ENCODE data around the gene GLYATL3.

GLYATL3 gene

DNA sequence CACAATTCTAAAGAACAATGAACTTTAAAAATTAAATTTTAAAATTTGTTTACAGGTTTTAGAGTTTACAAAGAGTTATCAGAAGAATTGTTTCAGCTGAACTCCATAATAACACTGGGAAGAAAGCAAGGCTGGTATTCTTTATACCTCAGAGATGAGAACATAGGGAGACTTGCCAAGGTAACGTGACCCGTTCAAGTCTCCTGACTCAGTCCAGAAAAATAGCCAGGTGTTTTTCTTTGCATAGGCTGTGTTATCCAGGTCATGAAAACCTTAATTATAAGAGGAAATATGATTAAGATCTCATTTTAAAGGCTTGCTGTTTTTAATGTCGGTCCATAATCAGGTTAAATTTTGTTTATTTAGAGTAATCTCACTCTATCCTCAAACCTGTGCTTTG lies 42.2 kb downstream of the GLYATL3 start:
- H3K4me1 ChIP-seq (ENCODE audit: insufficient read depth, low read length, poor library complexity, severe bottlenecking) = peaks cover 4% of the 10 kb centered on the region
- H3K36me3 ChIP-seq (ENCODE audit: insufficient read depth, low read length) = no peaks in the 10 kb centered on the region
- H2AFZ ChIP-seq (ENCODE audit: low read length) = no peak overlapping the region
- no peak overlapping the region for H3K4me3 ChIP-seq (ENCODE audit: low read length, poor library complexity, severe bottlenecking)
- H3K9me2 ChIP-seq (replicated peaks; ENCODE audit: low read depth, low read length) = no peaks in the 10 kb centered on the region
- H3K9me3 ChIP-seq (ENCODE audit: insufficient read depth, low read depth, low read length) = no peaks in the 10 kb centered on the region
- H3K79me2 ChIP-seq (ENCODE audit: insufficient read depth, low read length) = no peaks in the 10 kb centered on the region
- H3K27me3 ChIP-seq (ENCODE audit: insufficient read depth, low read length, poor library complexity, severe bottlenecking) = no peaks in the 10 kb centered on the region
- no peak overlapping the region for H3K4me2 ChIP-seq (ENCODE audit: low read depth, low read length, poor library complexity, severe bottlenecking)
- H4K20me1 ChIP-seq (ENCODE audit: insufficient read depth, low read length, poor library complexity, severe bottlenecking) = no peaks in the 10 kb centered on the region
- no peaks in the 10 kb centered on the region for H3F3A ChIP-seq (ENCODE audit: low read depth)
- TF ChIP-seq, protein P1, sequence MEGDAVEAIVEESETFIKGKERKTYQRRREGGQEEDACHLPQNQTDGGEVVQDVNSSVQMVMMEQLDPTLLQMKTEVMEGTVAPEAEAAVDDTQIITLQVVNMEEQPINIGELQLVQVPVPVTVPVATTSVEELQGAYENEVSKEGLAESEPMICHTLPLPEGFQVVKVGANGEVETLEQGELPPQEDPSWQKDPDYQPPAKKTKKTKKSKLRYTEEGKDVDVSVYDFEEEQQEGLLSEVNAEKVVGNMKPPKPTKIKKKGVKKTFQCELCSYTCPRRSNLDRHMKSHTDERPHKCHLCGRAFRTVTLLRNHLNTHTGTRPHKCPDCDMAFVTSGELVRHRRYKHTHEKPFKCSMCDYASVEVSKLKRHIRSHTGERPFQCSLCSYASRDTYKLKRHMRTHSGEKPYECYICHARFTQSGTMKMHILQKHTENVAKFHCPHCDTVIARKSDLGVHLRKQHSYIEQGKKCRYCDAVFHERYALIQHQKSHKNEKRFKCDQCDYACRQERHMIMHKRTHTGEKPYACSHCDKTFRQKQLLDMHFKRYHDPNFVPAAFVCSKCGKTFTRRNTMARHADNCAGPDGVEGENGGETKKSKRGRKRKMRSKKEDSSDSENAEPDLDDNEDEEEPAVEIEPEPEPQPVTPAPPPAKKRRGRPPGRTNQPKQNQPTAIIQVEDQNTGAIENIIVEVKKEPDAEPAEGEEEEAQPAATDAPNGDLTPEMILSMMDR (conservative IDR thresholded peaks at IDR 0.05; ENCODE audit: low read length) = no peak
- TF ChIP-seq EZH2phosphoT487 (IDR thresholded peaks at IDR 0.05; ENCODE audit: borderline replicate concordance) = no peak
- no peak overlapping the region for H3K9ac ChIP-seq (ENCODE audit: low read depth, low read length, poor library complexity, severe bottlenecking)

DNA sequence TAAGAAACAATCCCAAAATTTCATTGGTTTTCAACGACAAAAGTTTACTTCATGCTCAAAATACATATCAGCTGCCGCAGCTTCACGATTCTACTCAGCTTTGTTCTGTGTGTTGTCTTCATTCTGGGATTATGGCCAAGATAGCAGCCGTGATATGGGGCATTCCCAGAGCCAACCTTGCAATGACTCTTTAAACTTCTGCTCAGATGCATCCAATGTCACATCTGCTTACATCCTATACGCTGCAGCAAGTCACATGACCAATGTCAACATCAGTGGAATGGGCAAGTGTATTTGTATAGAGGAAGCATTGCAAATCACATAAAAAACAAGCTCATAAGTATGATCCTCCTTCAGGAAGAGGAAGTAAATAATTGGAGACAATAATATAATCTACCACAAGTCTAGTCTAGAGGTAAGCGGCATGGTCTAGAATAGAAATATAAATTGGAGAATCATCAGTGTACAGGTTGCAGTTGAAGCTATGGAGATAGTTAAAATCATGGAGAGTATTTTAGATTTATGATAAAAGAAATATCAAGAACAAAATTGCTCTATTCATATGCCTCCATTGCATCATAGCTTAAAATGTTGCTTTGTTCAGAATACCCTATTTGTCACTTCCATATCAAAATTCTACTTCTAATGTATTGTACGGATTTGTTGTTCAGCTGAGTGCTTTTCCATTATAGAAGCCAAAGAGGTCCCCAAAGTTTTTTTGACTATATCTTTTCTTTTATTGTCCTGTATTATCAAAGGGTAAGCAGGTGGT lies 43.5 kb downstream of the GLYATL3 start:
- Histone ChIP-seq H3K4me3 (ENCODE audit: low read length, poor library complexity, severe bottlenecking) (no peak overlapping the region), H4K20me1 (ENCODE audit: insufficient read depth, low read length, poor library complexity, severe bottlenecking) (no peaks in the 10 kb centered on the region), H3K4me2 (ENCODE audit: low read depth, low read length, poor library complexity, severe bottlenecking) (no peak overlapping the region), H3F3A (ENCODE audit: low read depth) (no peaks in the 10 kb centered on the region), H3K36me3 (ENCODE audit: insufficient read depth, low read length) (no peaks in the 10 kb centered on the region), H3K9ac (ENCODE audit: low read depth, low read length, poor library complexity, severe bottlenecking) (no peak overlapping the region), H3K79me2 (ENCODE audit: insufficient read depth, low read length) (no peaks in the 10 kb centered on the region), H3K9me3 (ENCODE audit: insufficient read depth, low read depth, low read length) (no peaks in the 10 kb centered on the region), H3K9me2 (replicated peaks; ENCODE audit: low read depth, low read length) (no peaks in the 10 kb centered on the region), H3K27me3 (ENCODE audit: insufficient read depth, low read length, poor library complexity, severe bottlenecking) (no peaks in the 10 kb centered on the region), H3K4me1 (ENCODE audit: insufficient read depth, low read length, poor library complexity, severe bottlenecking) (peaks cover 4% of the 10 kb centered on the region), H2AFZ (ENCODE audit: low read length) (no peak overlapping the region)
- no peak for TF ChIP-seq EZH2phosphoT487 (IDR thresholded peaks at IDR 0.05; ENCODE audit: borderline replicate concordance)
- TF ChIP-seq, protein P1 (conservative IDR thresholded peaks at IDR 0.05; ENCODE audit: low read length) = no peak

DNA sequence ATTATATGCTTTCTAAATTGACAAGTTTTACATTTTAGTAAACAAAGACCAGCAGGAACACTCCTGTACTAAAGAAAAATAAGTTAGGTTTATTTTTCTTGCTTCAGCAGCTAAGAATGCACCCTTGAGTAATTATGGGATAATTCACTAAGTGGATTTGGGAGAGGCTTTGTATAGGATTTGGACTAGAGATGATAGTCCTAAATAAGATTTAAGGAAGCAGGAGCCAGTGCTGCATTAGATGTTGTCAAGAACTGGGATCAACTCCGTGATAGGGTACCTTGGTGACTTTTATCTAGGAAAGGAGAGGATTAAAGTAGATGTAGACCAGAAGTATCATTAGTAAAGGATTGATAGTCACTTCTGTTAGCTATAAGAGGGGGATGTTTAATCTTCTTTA lies 46.6 kb downstream of the GLYATL3 start:
- Histone ChIP-seq H2AFZ (ENCODE audit: low read length) (no peak overlapping the region), H3K36me3 (ENCODE audit: insufficient read depth, low read length) (no peaks in the 10 kb centered on the region), H3K27me3 (ENCODE audit: insufficient read depth, low read length, poor library complexity, severe bottlenecking) (no peaks in the 10 kb centered on the region), H3F3A (ENCODE audit: low read depth) (no peaks in the 10 kb centered on the region), H3K79me2 (ENCODE audit: insufficient read depth, low read length) (no peaks in the 10 kb centered on the region), H3K4me3 (ENCODE audit: low read length, poor library complexity, severe bottlenecking) (no peak overlapping the region), H3K4me2 (ENCODE audit: low read depth, low read length, poor library complexity, severe bottlenecking) (no peak overlapping the region), H3K9me3 (ENCODE audit: insufficient read depth, low read depth, low read length) (no peaks in the 10 kb centered on the region), H3K4me1 (ENCODE audit: insufficient read depth, low read length, poor library complexity, severe bottlenecking) (no peaks in the 10 kb centered on the region), H3K9me2 (replicated peaks; ENCODE audit: low read depth, low read length) (no peaks in the 10 kb centered on the region), H4K20me1 (ENCODE audit: insufficient read depth, low read length, poor library complexity, severe bottlenecking) (no peaks in the 10 kb centered on the region), H3K9ac (ENCODE audit: low read depth, low read length, poor library complexity, severe bottlenecking) (no peak overlapping the region)
- TF ChIP-seq EZH2phosphoT487 (IDR thresholded peaks at IDR 0.05; ENCODE audit: borderline replicate concordance) = no peak
- TF ChIP-seq, protein P1 (conservative IDR thresholded peaks at IDR 0.05; ENCODE audit: low read length) = no peak
